ENCODE measurements around the gene DNAH2. TPM values are rescaled to one million over a fixed set of nuclear protein-coding genes. Genes with fewer than 3 reads are reported as not detected.

DNAH2 gene
- total RNA-seq, 1 donor from 2014 or later = 0.31 TPM

DNA sequence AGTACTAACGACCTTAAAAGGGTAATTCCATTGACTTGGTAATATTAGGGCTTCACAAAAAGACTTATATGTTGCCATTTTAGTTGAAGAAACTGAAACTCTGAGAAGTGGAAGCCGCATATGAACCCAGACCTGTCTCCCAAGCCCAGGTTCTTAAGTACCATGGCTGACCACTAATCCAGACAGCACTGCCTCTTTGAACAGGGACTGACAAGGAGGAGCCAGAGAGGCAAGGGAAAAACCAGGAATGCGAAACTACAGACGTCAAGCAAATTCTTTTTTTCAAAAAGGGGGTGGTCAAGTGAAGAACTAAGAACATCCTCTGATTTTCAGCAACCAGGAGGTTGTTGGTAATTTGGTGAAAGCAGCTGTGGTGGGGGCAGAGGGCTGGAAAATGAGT is 155.5 kb downstream of the DNAH2 start:
- intact Hi-C loops (cut with DNase I) = no loop called here
- DNase-seq (ENCODE audit: low spot score) (no peak), ATAC-seq (no peak)

GRCh38 chr17:7875804-7876370 is 158.3 kb downstream of the DNAH2 start:
- DNase-seq (ENCODE audit: low spot score) = no peak

GRCh38 chr17:7878234-7878633 is 160.7 kb downstream of the DNAH2 start:
- intact Hi-C loops (cut with DNase I) = no loop called here
- no peak for ATAC-seq
- no peak for DNase-seq (ENCODE audit: low spot score)

More at GRCh38 chr17:7875804-7876370, 158.3 kb downstream of the DNAH2 start:
- ATAC-seq = no peak
- intact Hi-C loops (cut with DNase I) = no loop called here

DNA sequence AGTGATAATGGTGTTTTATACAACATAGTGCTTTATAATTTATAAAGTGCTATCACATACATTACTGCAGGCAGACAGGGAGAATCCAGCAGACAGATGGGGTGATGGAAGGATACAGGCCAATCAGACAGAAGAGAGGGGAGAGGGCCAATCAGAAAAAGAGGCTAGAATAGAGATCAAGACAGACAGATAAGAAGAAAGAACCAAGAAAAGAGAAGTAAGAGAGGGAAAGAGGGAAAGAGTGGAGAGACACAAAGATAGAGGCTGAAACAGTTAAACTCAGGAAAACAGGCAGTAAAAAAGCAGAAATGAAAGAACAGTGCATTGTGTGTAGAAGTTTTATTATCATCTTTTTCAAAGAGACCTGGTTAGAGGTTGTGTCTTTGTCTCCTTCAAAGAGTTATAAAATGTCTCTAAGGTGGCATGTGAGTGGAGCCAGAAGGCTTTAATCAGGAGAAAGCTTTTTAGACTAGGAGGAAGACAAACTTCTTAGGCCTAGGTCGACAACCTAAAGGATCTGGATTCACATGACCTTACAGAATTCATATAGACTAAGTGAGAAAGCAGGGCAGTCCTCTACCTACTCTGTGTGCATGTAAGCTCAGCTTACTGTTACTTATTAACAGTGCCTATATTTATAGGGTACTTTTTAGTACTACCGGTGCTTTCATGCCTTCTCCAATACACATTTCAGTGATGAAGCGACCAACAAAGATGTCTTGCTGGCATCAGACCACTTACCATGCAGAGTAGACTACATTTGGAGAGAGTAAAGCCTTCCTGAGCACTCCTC is 162.7 kb downstream of the DNAH2 start:
- DNase-seq (ENCODE audit: low spot score) (no peak), ATAC-seq (no peak)
- intact Hi-C loops (cut with DNase I) = no loop called here

GRCh38 chr17:7881276-7882054 is 163.9 kb downstream of the DNAH2 start:
- no peak for ATAC-seq
- DNase-seq (ENCODE audit: low spot score) = no peak
- intact Hi-C loops (cut with DNase I) = no loop called here

DNA sequence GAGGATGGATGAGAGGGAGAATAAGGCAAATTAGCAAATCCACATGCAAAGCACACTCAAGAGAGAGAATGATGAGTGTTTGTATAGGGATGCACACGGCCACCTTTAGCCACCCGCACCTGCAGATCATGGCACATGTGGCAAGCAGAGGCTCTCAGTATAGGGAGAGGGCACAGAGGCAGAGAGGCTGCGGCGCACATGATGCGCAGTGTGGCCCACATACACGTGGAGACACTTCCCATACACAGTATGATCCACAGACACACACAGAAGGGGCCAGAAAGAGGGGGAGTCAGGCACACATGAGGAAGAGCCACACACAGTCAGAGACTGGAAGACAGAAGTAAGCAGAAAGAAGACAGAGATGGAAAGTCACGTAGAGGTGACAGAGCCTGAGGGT is 164.5 kb downstream of the DNAH2 start:
- DNase-seq (ENCODE audit: low spot score) (no peak), ATAC-seq (no peak)
- intact Hi-C loops (cut with DNase I) = no loop called here

GRCh38 chr17:7882629-7883028 is 165.1 kb downstream of the DNAH2 start:
- no peak for DNase-seq (ENCODE audit: low spot score)
- intact Hi-C loops (cut with DNase I) = no loop called here

More at GRCh38 chr17:7882629-7883028, 165.1 kb downstream of the DNAH2 start:
- no peak for ATAC-seq

Other genes starting within 250 kb of the DNAH2 start
- gene ZBTB4, start 238.1 kb upstream of the DNAH2 start, total RNA-seq = 84.2 TPM
- not detected for gene SLC35G6, start 236.3 kb upstream of the DNAH2 start, total RNA-seq
- 126 TPM for gene POLR2A, start 233.4 kb upstream of the DNAH2 start, total RNA-seq
- 63.9 TPM for gene TNFSF12, start 168.7 kb upstream of the DNAH2 start, total RNA-seq
- gene TNFSF13, start 159.0 kb upstream of the DNAH2 start, total RNA-seq = 32.7 TPM
- 39.8 TPM for gene SENP3, start 155.8 kb upstream of the DNAH2 start, total RNA-seq
- 83.0 TPM for gene CD68, start 138.1 kb upstream of the DNAH2 start, total RNA-seq
- gene MPDU1, start 133.9 kb upstream of the DNAH2 start, total RNA-seq = 21.4 TPM
- 5.1 TPM for gene SOX15, start 127.7 kb upstream of the DNAH2 start, total RNA-seq
- 46.5 TPM for gene FXR2, start 102.8 kb upstream of the DNAH2 start, total RNA-seq
- 68.7 TPM for gene SAT2, start 89.9 kb upstream of the DNAH2 start, total RNA-seq
- gene SHBG, start 87.6 kb upstream of the DNAH2 start, total RNA-seq = 0.53 TPM
- gene ATP1B2, start 66.8 kb upstream of the DNAH2 start, total RNA-seq = 14.3 TPM
- 41.5 TPM for gene TP53, start 30.3 kb upstream of the DNAH2 start, total RNA-seq
- 5.7 TPM for gene WRAP53, start 29.3 kb upstream of the DNAH2 start, total RNA-seq
- 0.53 TPM for gene EFNB3, start 12.5 kb upstream of the DNAH2 start, total RNA-seq
- gene KDM6B, start 116.5 kb downstream of the DNAH2 start, total RNA-seq = 41.0 TPM
- 18.5 TPM for gene TMEM88, start 137.3 kb downstream of the DNAH2 start, total RNA-seq
- gene NAA38, start 139.8 kb downstream of the DNAH2 start, total RNA-seq = 53.5 TPM
- 13.3 TPM for gene CYB5D1, start 140.3 kb downstream of the DNAH2 start, total RNA-seq
- gene CHD3, start 171.0 kb downstream of the DNAH2 start, total RNA-seq = 138 TPM
- 5.7 TPM for gene RNF227, start 198.5 kb downstream of the DNAH2 start, total RNA-seq
- 1.2 TPM for gene KCNAB3, start 212.1 kb downstream of the DNAH2 start, total RNA-seq
- 78.3 TPM for gene TRAPPC1, start 214.2 kb downstream of the DNAH2 start, total RNA-seq
- 27.8 TPM for gene CNTROB, start 214.5 kb downstream of the DNAH2 start, total RNA-seq

Data from sciatic nerve (tissue), 2 donors.